HG02571 (cell line): ENCODE data around the gene TMPRSS6.

Experiments
- ATAC-seq: cut with Tn5 transposase; IDR thresholded peaks from one replicate; pipeline ENCODE4 v1.9.1; 2021; ENCODE audit warnings: mild to moderate bottlenecking, moderate library complexity; ENCODE audit not compliant: unreplicated experiment

TMPRSS6 gene

DNA sequence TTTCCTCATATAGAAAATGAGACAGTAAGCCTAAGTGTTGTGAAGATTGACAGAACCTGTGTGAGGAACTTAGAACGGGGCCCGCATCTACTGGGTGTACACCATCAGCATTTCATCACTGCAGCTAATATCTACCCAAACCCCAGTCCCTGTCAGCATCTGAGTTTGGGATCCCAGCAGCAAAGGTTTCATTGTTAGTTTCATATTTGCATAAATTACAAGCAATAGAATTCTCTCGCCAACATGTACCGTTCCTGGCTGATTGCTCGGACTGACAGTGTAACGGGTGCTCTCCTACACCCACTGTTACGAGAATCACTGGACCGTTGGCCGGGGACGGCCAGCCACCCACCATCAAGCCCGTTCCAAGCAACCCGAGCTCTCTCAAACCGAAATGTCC lies 10.4 kb upstream of the TMPRSS6 start:
- no peak for ATAC-seq

- no peak for ATAC-seq
These were observed 8.6 kb upstream of the TMPRSS6 start for GRCh38 chr22:37118083-37118482.

DNA sequence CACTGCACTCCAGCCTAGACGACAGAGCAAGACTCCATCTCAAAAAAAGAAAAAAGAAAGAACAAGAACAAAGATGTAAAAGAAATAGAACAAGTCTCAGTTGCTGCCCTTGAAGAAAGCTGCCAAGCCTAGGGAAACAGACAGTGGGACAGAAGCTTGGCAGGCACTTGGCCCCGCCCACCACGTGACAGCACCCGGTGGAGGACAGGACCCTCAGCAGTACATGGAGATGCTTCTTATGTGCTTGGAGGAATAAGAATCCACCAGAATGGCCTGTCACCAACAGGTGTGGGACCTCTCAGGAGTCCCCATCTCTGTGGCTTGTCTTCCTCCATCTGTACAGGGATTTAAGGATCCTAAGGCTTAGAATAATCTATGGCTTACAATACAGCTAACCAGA lies 7.6 kb upstream of the TMPRSS6 start:
- ATAC-seq = no peak

- no peak for ATAC-seq
These were observed 5.5 kb upstream of the TMPRSS6 start for GRCh38 chr22:37115032-37115431.

- no peak for ATAC-seq
These were observed 4.2 kb upstream of the TMPRSS6 start for GRCh38 chr22:37113757-37114156.

DNA sequence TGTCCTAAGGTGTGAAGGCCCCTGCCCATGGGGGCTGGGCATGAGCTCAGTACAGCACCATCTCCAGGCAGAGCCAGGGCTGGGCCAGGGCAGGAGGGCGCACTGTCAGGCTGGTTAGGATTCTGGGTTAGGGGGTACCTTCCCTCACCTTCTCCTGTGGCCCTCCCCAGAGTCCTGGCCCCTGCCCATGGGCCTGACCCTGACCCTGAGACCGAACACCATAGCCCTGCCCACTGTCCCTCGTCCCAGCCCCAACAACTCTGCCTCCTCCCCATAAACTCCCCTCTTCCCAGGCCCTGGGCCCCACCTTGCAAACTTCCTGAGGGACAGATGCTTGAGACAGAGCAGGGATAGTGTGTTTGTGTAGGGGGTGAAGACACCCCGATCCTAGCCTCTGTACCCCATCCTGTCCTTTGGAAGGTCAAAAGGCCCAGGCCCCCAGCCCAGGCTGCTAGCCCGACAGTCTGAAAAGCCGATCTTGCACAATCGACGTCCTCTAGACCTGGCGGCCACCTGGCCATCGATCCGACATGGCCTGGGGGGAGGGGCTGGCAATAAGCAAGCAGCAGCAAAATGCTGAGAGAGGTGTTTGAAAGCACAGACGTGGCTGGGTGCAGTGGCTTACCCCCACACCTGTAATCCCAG lies 2.7 kb upstream of the TMPRSS6 start:
- ATAC-seq = no peak

DNA sequence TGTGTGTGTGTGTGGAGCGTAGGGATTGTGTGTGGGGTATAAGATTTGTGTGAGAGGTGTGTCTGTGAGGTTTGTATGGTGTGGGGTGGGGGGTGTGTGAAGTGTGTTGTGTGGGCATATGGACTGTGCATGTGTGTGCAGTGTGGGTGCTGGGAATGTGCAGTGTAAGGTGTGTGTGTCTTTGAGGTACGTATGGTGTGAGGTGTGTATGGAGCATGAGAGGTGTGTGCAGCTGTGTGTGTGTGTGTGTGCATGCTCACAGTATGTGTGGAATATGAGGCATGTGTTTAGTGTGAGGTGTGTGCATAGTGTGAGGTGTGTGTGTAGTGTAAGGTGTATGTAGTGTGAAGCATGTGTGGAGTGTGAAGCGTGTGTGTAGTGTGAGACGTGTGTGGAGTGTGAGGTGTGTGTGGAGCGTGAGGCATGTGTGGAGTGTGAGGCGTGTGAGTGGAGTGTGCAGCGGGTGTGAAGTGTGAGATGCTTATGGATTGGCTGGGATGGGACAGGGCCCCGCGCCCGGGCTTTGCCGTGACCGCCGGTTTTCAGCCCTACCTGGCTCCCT lies 1.7 kb upstream of the TMPRSS6 start:
- no peak for ATAC-seq

DNA sequence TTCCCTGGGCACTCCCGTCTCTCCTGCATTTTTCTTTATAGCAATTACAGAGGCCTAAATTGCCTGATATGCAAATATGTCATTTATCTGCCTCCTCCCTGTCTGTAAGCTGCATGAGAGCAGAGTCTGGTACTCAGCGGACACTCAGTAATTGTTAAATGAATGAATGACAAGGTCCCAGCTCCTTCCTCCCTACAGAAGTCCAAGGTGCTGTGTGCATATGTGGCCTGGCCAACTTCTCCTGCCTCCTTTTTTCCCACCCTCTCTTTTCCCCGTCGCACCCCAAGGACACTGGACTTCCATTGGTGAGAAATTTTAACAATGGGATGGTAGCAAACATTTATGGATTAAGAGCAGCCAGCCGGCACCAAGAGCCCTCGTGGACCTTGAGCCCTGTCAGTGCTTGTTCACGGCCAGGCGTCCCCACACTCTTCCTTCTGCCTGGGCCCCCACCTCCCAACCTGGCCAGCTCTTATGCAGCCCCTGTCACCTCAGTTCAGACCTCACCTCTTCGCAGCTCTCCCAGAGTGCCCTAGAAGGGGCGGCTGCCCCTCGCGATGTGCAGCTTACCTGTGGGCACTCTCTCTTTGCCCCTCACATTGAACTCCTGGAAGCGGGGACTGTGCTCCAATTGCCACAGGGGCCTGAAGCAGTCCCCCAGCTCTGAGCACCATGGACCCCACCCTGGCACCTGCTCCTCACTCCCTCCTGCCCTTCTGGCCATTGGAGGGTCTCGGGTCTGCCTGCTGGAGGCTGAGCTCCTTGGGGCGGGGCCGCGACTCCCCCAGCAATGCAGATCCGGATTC lies 1.5 kb downstream of the TMPRSS6 start:
- ATAC-seq = no peak

- no peak for ATAC-seq
These were observed 3.5 kb downstream of the TMPRSS6 start for GRCh38 chr22:37105990-37106389.

DNA sequence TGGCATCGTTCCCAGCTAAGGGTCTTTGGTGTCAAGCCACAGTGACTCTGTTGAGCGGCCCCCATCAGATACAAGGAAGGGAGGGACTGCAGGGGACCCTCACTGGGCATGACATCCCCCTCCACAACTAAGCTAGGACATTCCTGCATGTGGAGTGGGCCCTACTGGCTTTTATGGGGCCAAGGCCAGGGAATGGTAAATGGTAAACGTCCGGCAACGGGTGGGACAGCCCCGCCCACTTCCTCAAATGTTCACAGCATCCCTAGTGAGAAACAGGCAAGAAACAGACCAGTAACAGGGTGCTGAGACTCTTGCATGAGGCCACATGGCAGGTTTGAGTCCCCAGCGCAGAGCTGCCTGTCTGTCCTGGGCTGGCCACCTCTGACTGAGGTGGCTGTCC lies 4.4 kb downstream of the TMPRSS6 start:
- no peak for ATAC-seq

DNA sequence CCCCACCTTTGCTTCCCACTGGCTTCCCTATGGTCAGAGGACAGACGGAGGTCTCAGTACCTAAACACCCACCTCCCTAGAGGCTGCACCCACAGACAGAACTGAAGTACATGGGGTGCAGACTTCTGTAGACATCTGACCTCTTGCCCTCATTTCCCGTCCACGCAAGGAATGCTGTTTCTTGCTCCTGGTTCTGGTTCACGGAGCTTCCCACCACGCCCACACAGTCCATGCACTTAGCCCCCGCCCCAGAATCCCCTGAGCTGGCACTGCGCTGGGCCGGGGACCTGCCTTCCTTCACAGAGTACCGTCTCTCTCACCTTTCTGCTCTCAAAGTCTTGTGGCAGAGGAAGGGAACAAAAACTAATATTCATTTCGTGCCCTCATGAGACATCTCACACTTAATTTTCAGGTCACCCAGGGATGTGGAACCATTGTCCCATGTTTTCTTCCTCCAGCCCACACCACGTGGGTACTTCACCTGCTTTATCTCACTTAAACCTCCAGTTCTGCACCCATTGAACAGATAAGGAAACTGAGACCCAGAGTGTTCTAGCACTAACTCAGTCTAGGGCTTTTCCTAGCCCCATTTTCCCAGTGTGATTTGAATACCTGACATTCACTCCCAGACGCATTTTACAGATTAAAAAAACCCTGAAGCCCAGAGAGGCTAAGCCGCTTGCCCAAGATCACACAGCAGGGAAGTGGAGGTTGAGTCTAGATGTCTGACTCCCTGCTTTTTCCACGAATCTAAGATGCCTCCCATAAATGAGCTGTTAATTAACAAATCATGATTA lies 5.7 kb downstream of the TMPRSS6 start:
- ATAC-seq = no peak

DNA sequence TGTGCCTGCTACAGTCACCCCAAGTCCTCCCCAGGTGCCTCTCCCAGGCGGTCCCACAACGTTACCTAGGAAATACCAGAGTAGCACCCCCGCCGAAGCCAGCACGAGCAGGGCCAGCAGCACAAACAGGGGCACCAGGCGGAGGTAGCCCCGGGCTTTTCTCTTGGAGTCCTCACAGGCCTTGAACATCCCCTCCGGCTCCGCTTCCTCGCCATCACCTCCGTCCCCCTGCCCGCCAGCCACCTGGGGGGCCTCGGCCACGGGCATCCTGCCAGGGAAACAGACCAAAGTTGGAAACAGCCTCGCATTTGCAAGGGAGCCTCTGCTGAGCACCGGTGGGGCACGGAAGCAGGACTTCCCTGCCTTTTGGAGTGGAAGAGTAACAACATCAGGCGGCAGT lies 6.4 kb downstream of the TMPRSS6 start:
- no peak for ATAC-seq

DNA sequence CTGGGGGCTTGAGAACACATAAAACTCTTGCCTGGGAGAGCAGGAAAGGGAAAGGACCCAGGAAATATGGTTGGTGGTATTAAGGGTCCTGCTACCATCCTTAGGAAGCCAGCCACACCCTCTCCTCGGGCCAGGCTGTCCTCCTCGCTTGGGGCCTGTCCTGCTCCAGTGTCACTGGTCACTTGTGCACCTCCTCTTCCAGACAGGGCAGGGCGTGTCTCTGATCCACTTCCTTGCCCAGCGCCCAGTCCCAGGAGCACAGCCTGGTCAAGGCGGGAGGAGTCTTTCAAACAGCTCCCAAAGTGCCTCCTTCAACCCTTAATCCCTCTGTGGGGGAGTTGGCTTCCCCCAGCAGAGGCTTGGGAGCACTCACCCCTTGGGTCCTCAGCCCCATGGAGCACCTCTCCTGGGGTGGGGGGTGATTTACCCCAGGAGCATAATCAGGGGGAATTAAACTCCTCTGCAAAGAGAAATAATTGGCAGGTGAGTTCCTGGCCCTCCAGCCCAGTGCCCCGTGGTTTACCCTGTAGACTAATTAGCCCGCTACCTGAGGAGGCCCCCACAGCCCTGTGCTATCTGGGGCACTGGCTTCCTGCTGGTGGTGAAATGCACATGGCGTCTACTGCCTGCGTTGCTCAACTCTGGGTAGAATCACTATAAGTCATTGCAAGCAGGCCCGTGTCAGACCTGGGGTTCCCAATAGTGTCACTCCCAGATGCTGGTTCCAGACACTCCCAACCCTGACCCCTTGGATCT lies 8.0 kb downstream of the TMPRSS6 start:
- no peak for ATAC-seq

- ATAC-seq = no peak
These were observed 8.9 kb downstream of the TMPRSS6 start for GRCh38 chr22:37100589-37101127.

DNA sequence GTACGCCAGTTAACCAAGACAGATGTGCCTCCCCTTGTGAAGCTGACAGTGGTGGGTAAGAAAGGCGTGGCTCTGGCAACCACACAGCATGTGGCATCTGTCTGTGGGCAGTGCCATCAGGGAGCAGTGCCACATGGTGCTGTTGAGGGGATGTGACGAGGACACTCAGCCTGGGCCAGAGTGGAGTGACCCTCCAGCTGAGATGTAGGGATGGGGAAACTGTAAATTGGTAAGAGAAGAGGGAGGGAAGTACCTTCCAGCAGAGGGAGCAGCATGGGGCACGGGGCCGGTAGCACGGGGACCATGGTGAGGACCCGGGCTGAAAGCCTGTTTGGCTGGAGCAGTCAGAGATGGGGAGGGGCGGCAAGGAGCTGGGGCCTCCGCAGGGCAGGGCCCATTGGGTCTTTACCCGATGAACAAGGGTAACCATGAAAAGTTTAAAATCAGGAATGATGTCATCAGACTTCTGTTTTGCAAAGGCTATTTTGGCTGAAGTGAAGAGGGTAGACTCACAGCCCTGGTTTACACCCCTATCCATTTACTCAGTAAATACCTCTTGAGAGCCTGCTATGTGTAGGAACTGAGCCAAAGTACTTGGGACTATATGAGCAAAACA lies 10.4 kb downstream of the TMPRSS6 start:
- no peak for ATAC-seq

- no peak for ATAC-seq
These were observed 12.2 kb downstream of the TMPRSS6 start for GRCh38 chr22:37097346-37097745.

DNA sequence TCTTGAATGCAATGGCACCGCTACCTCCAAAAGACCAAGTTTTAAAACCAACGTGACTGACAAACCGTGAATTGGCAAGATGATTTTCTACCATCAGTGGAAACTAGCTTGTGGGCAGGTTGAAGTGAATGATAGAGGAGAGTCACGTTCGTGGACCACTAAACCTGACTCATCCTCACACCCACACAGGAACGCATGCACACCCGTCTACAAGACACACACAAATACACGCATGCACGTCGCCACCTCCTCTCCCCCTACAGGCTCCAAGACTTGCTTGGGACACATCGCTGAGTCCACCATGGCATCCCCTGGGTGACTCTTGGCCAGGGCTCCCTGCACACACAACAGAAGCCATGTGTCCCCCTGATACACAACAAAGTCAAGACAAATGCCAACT lies 14.4 kb downstream of the TMPRSS6 start:
- ATAC-seq = no peak

DNA sequence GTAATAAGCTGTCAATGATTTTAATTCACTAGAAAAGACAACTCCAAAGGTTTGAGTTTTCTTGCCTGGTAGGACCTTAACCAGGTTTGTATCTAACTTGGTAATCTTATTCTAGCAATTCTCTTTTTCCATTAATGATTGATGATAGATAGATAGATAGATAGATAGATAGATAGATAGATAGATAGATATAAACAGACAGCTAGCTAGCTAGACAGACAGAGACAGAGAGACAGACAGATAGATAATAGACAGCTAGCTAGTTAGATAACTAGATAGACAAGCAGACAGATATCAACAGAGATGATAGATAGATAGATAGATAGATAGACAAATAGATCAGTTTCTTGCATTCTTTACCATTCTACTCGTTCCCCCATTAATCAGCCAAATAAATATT lies 15.3 kb downstream of the TMPRSS6 start:
- ATAC-seq = no peak

DNA sequence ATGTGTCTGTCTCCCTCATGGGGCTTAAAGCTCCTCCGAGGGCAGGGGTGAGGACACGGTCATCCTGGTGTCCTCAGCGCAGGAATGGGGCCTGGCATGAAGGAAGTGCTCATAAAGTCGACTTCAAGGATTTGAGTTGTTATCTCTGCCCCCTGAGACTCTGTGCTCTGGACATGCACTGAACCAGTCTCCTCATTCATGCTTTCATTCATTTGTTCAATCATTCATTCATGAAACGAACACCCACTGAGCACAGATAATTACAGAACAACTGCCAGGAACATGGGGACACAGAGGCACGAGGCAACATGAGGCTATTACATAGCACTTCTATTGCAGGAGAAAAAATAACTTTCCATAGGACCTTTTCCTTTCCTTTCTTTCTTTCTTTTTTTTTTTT lies 16.5 kb downstream of the TMPRSS6 start:
- no peak for ATAC-seq

DNA sequence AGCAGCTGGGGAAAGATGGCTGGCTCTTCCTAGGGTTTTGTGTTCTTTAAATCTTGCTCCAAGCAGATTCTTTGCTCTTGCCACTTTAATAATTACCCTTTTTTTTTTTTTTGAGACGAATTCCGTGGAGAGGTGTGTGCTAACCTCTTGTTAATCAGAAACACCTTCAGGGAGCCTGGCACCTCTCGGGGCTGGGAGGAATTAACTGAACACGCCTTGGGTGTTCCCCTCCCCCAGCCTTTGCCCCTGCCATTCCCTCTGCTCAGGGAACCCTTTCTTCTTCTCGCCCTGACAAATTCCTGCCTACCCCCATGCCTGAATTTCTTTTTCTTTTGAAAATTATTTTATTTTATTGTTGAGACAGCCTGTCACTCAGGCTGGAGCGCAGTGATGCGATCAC lies 17.5 kb downstream of the TMPRSS6 start:
- ATAC-seq = no peak
